IMR-90 (cell line): ENCODE measurements around the gene EHD4.

Source experiments
- BHLHE40 ChIP-seq: fragments of 150-350 bp; IDR thresholded peaks from 2 replicates; pipeline ENCODE4 v1.6.1; 2016; ENCODE audit warnings: mild to moderate bottlenecking, low read depth, low read length
- CEBPB ChIP-seq: IDR thresholded peaks from 2 replicates; pipeline ENCODE4 v1.6.1; 2012; ENCODE audit warnings: low read depth, low read length, improper control_type of control experiment
- CTCF ChIP-seq: conservative IDR thresholded peaks from 2 replicates; pipeline ENCODE4 v1.5.1; 2012; ENCODE audit warnings: mild to moderate bottlenecking, low read depth, low read length, improper control_type of control experiment
- FOS ChIP-seq: fragments of 150-350 bp; IDR thresholded peaks from 2 replicates; pipeline ENCODE4 v1.6.1; 2016; ENCODE audit warnings: low read depth, low read length
- MAZ ChIP-seq: IDR thresholded peaks from 2 replicates; pipeline ENCODE4 v1.6.1; 2012; ENCODE audit warnings: low read depth, mild to moderate bottlenecking, low read length, improper control_type of control experiment, moderate library complexity, borderline replicate concordance
- MXI1 ChIP-seq: IDR thresholded peaks from 2 replicates; pipeline ENCODE4 v1.6.1; 2012; ENCODE audit warnings: low read depth, mild to moderate bottlenecking, low read length, moderate library complexity, borderline replicate concordance
- POLR2A ChIP-seq: IDR thresholded peaks from 2 replicates; pipeline ENCODE4 v1.6.1; 2012; ENCODE audit warnings: mild to moderate bottlenecking, low read depth, low read length
- RAD21 ChIP-seq: IDR thresholded peaks from 2 replicates; pipeline ENCODE4 v1.6.1; 2012; ENCODE audit warnings: low read length, improper control_type of control experiment
- RCOR1 ChIP-seq: IDR thresholded peaks from 2 replicates; pipeline ENCODE4 v1.6.1; 2012; ENCODE audit warnings: mild to moderate bottlenecking, low read length, improper control_type of control experiment; ENCODE audit not compliant: insufficient replicate concordance
- RFX5 ChIP-seq: IDR thresholded peaks from 2 replicates; pipeline ENCODE4 v1.8.0; 2012; ENCODE audit warnings: low read depth, mild to moderate bottlenecking, low read length, moderate library complexity
- SMC3 ChIP-seq: fragments of 150-350 bp; IDR thresholded peaks from 2 replicates; pipeline ENCODE4 v1.6.1; 2016; ENCODE audit warnings: low read depth, mild to moderate bottlenecking, antibody characterized with exemption, low read length, moderate library complexity
- USF2 ChIP-seq: fragments of 150-350 bp; IDR thresholded peaks from 2 replicates; pipeline ENCODE4 v1.6.1; 2017; ENCODE audit warnings: mild to moderate bottlenecking, antibody characterized with exemption, low read length, low read depth

- TF ChIP-seq CTCF: no peak
- TF ChIP-seq CEBPB: no peak
- TF ChIP-seq MAZ: no peak
- no peak for TF ChIP-seq FOS
- no peak for TF ChIP-seq POLR2A
- TF ChIP-seq RCOR1: no peak
- TF ChIP-seq MXI1: no peak
- no peak for TF ChIP-seq BHLHE40
- TF ChIP-seq USF2: no peak
- TF ChIP-seq RAD21: no peak
- TF ChIP-seq SMC3: no peak
- no peak for TF ChIP-seq RFX5
Measured at GRCh38 chr15:41871175-41871905, 101.0 kb downstream of the EHD4 start.
